NCI-H774 (cell line): ENCODE data around the gene DPP4.
"Not testable (repeated sequence)": the region's sequence is repeated elsewhere in the genome, so short reads cannot be mapped to it uniquely, and the experiment has no call there.

Experiments used
- DNase-seq: peaks from one replicate; lab custom pipeline; 2025; lab: John Stamatoyannopoulos, UW

The DPP4 gene

DNA sequence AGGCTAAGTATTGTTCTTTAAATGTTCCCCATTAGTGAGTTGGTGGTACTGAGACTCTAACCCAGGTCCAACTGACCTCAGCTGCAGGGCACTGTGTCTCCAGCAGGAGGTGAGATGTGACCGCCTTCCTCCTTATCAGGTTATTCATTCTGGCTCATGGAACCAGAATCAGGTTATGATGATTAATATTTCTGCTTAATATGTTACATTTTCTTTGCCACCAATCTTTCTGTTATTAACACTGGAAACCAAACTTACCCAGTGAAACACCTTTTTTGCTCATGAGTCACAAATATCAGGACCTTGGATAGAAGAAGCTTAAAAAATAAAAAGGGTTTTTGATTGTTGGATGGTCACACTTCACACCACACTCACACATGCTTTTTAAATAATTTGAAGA is 85.4 kb downstream of the DPP4 start:
- no peak for DNase-seq

DNA sequence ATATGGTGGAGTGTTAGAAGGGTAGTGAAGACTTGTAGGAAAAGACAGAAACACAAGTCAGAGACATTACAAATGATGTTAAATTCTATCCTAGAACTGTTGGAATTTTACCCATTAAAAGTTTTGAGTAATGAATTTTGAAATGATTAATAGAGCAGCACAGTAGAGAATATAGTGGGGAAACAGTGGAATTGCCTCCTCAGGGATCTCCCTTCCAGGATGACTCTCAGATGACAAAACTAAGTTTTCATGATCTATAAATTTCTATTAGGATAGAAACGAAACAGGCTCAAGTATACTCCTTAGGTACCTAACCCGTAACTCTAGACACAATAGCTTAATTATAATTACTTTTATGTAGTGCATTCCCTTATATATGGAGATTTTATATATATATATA is 86.7 kb downstream of the DPP4 start:
- no peak for DNase-seq

DNA sequence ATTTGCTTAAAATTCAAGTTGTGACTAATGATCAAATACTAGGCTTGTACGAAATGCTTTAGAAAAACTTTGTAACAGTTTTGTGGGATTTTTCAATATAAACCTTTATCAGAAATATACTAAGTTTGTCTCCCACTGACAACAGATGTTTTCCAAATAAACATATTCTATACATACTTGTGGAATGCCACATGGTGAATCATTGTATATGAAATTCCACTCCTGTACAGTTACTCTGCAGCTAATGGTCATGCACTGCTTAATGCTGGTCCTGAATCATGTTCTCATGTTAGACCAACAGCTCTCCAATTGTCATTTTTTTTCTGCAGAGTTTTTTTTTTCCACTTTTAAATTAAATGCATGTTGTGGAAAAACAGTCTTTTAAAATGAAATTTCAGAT is 90.1 kb downstream of the DPP4 start:
- no peak for DNase-seq

DNA sequence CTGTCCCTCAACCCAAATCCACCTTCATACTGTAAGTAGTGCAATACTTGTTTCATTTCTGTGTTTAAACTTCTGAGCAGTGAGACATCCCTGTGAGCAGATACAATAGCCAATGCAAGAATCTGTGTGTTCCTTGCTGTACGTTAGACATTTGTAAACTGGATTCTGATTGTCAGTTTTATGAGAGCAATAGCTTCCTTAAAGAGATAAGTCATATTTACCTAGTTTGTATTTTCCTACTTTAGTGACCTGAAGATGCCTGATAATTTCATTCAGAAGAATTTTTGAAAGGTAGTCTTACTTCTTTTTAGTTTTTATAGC is 90.7 kb downstream of the DPP4 start:
- no peak for DNase-seq

DNA sequence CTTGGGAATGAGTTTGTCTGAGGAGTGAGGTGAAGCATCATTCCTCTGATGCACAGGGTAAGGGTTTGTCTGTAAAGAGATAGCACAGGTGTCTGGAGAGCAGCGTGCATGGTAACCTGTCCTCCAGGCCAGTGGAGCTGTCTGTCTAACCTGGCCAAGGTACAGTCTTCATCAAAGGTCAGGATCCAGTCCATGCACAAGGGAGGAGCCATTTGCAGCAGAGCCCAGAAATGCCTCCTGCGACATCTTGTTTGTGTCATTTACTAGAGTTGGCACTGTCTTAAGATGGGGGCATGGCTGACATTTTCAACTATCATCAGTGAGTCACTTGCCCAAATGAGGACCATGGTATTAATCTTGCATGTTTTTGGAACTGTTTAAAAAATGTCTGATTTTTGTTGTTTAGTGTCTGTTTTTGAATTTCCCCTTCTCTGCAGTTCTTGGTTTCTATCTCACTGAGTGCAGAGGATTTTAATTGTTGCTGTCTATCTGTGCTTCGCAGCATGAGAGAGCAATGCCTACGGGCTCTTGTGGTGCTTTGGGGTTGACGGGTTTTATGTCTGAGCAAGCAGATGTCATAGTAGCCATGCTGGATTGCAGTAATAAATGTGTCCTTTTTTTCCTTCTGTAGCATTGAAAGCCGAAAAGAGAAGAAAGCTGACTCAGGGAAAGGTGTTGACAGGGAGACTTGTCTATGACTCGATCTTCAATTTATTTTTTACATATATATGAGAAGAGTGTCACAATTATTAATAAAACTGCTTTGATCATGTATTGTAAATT is 91.3 kb downstream of the DPP4 start:
- DNase-seq, result no peak

DNA sequence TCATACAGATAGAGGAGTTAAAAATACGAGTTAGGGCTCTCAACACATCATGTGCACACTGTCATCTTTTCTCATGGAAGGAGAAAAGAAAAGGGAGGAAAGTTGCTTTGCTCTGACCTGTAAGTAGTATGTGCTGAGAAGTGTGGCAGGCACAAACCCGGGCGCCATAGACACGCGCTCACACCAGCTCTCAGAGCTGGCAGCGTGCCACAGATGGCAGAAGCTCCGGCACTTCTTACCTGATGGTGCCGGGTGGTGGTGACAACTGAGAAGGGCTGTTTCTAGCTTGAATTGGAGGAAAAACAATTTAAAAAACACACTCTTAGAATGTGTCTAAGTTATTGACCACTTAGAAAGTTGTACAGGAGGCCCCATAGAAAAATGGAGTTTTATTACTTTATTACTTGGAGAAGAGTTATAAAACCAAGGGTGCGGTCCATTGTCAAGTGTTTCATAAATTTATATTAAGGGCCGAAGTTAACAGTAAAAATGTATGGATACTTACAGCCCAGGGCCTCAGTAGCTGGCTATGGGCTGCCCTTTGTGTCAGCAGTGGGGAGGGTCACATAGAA is 92.2 kb downstream of the DPP4 start:
- DNase-seq, result no peak

DNA sequence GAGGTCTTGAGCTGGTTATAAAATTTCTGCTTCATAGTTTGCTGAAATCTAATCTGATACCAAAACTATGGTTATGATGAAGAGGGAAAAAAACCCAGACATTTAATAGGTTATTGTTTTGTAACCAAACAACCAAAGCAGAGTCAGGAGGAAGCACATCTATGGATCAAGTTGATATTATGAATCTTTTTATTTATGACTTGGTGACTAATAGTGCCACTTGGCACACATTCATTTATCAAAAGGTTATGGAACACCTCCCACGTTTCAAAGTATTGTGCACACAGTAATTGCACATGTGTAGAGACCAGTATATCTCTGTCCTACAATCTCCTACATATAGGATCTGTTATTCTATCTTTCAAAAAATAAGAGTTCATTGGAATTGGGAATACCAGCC is 93.0 kb downstream of the DPP4 start:
- DNase-seq, result no peak

DNA sequence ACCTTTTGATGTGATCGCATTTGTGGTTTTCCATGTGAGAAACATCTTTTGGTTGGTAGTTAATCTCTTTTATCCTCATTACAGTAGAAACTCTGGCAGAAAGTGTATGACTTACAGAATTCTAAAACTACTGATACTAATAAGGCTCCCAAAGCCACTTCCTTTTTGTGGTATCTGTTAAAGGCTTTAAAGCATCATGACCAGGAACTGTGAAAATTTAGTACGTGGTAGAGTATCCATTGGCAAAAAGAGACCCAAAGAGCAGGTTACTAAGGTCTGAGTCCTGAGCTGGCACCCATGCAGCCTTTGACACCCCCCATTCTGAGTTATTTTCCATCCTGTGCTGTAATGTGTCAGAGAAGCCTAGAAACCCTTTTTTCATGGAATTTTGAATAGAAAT is 94.5 kb downstream of the DPP4 start:
- DNase-seq, result no peak

DNA sequence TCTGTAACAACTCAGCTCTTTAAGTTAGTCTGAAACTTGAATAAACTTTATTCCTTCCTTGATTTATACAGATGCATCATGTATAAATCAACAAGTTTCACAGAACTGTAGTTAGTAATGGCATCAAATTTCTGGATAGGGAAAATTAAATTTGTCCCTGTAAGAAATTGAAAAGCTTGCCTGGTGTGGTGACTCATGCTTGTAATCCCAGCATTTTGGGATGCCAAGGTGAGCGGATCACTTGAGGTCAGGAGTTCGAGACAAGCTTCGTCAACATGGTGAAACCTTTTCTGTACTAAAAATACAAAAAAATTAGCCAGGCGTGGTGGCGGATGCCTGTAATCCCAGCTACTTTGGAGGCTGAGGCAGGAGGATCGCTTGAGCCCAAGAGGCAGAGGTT is 96.1 kb downstream of the DPP4 start:
- DNase-seq, result not testable (repeated sequence)

DNA sequence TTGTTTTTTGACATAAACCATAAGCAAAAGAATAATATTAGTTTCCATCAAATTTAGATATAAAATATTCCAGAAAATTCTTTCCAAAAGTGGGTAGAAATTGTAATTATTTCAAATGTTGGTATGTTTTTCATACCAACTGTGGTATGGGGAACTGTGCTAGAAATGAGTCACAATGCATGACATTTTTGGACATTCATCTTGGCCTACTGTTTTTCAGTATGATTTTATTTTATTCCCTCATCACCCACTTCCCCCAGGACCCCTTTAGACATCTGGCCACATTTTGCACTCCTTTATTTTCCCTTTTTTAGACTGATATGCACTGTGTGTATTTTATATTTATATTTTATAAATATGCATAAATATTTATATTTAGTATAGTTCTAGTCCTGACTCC is 97.1 kb downstream of the DPP4 start:
- DNase-seq, result no peak

DNA sequence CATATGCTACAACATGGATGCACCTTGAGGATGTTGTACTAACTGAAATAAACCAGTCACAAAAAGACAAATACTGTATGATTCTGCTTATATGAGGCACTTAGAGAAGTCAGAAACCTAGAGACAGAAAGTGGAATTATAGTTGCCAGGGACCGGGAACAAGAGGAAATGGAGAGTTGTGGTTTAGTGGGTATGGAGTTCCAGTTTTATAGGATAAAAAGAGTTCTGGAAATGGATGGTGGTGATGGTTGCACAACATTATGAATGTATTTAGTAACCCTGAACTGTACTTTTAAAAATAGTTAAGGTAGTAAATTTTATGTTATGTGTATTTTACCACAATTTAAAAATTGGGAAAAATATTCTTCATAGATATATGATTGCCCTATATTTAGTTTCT is 97.7 kb downstream of the DPP4 start:
- DNase-seq, result no peak

DNA sequence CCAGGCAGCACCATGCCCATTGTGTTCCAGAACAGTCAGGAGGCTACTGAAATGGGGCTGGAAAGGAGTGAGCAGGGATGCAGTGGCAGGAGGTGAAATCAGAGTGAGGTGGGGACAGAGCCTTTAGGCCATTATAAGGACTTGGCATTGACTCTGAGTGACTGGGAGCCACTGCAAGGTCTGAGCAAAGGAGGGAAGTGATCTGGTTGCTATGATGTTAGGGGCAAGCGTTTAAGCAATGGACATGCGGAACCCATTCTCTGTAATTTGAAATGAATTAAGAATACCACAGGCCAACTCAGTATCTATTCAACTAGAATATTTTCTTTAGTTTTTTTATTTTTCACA is 98.2 kb downstream of the DPP4 start:
- DNase-seq, result no peak

DNA sequence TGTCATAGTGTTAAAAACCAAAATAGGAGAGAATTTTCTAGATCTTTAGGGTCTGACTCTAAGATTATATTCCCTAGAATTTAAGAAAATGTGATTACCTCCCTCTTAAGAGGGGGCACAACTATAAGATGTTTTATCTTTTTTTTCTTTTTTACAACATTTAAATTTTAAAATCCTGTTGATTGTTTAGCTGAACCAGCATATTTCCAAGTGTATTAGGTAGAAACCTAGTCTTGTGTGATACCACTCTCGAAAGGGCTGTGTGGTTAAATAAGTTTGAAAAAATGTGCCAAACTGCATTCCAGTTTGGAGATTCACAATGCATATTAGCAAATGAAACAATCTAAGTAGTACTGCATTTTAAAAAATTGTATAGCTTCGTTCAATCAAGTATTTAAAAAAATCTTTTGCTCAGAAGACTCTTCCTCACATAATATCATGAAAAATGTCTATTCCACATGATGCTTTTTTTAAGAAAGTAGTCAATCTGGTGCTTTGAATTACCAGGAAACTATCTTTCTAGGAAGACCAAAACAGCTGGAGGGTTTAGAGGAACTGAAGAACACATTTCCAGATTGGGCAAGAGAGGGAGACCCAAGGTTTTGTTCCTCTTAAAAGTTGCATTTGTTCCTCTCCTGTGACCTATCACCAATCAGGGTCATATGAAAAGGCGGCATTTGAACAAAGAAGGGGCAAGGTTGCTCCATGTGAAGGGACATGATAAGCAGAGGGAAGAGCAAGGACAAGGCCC is 98.8 kb downstream of the DPP4 start:
- no peak for DNase-seq

DNA sequence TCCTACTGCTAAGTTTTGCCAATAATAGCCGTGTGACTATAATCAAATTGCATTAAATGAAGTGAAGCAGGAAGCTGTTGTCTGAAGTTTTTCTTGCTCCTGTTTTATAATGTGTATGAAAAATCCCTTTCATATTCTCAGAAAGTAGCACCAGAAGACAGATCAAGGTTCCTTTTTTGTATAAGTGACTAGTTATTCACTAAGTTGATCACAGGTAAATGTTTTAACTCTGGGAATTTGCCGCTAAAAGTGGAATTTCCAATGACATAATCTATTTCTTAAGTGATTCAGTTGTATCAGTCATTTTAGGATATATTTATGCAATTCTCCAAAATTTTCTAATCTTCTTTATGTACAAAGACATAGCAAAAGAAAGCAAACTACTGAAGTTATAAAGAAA is 99.6 kb downstream of the DPP4 start:
- DNase-seq, result no peak

DNA sequence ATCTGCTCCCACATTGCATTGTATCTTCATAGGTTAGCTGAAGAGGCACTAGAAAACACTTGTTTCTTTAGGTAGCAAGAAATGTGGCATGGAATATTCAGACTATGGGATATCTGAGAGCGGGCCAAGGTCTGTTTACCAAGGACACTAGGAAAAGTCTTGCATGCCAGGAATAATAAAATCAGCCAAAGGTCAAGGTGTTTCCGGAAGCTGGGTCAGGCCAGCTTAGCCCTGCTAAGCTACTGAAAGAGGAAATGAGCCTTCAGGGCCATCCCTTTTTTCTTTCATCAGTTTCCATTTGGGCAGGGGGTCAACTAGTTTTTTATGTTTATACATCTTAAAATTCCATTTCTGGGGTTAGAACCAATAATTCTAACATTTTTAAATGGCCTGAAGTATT is 101.1 kb downstream of the DPP4 start:
- DNase-seq, result no peak

DNA sequence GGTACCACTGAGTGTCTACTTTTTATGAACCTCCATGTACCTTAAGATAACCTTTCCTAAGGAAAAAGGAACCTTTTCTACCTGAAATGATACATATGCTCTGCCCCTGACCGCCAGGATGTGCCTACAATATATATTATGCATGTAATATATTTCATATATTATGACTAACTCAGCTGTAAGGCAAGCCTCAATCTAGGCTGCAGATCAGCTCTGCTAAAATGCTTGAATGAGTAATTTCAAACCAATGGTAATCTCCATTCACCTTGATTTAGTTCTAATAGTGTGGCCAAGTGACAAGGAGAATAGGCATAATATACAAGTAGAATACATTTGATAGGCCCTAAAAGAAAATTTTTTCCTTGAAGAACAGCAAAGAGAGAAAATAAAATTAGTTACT is 101.8 kb downstream of the DPP4 start:
- no peak for DNase-seq

DNA sequence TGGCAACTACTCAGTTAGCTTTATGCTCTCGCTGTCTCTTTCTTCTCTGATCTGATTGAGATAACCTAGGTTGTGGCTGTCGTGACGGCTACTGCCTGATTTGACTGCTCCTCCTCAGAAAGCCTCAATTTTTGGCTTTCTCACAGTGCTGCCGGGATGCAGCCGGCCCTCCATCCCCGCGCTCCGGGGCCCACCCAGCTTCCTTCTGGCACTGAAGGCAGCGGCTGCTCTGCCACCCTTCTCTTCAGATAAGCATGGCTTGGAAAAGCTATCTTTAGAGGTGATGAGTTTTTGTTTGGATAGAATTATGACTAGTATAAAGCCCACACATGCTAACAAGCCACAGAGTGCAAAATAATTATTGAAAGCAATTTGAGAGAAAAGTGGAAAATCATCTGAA is 102.5 kb downstream of the DPP4 start:
- no peak for DNase-seq

DNA sequence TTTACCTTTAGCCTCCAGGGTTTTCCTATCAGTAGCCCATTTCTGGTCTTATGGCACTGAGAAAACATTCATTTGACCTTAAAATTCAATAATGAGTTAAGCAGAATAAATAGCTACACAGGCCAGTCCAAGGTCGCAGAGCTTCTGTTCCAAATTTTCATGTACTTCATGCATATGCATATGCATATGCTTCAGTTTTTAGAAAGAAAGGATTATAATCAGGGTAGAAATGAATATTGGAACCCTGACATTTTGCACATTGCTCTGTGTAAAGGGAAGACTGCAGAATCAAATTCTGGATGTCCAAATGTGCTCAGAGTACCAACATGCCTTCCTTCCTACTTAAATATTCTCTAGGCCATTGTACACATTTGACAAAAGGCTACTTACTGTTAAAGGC is 104.9 kb downstream of the DPP4 start:
- no peak for DNase-seq

DNA sequence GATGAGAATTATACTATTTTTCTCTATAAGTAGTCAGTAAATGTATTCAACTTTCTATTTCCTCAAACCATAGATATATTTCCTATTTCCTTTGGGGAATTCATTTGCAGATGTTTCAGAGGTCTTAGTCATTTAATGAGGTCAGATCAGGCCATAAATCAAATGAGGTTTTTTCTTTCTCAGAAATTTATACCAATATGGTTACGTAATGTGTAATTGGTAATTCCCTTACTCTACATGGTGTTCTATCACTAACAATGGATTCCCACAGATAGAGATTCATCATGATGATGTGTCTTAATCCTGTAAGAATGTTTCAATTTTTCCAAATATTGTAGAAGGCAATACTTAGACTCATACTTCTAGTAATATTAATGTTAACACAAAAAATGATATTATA is 108.0 kb downstream of the DPP4 start:
- no peak for DNase-seq

DNA sequence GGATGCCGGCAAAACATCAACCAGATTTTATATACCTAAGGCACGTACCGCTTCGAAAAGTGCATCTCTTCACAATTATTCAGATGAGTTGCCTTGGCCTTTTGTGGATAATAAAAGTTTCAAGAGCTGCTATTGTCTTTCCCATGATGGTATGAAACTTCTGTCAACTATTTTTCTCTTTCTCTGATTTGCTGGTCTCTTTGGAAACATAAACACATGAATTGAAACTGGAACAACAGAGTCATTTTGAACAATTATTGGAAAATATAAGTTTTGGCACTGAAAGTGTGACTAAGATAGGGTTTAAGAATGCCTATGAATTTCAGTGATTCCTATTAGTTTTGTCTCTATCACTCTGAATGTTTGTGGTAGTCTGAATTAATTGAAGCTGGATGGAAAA is 109.9 kb downstream of the DPP4 start:
- DNase-seq, result no peak

DNA sequence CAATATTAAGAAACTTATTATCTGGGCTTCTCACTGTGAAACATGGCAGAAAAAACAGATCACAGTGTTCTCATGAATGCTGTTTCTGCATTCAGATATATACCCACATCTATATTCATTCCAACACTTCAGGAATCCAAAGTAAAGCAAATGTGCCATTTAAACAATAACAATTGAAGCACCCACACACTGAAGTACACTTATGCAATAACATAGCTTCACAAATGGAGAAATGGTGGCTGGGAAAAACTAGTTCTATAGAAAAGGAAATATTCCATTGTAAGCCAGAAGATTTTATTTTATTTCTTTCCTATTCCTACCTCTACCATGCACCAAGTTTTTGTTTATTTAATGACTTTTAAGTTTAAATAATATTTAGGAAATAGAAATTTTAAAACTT is 111.9 kb downstream of the DPP4 start:
- no peak for DNase-seq

DNA sequence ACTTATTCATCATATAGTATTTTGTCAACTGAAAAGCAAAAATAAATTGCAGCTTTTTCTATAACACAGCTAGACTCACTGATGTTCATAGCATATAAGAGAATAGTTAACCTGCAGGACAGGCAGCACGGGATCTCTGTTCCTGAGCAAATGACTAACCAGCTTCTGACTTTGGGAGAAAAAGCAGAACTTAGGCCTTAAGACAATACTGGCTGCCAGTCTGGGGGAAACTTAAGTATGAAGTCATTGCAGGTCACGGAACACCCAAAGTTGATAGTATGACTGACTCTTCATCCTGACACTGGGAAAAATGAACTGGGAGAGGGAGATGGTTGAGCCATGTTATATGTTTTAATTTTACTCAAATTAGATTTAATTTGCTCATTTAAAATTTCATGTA is 113.0 kb downstream of the DPP4 start:
- DNase-seq, result no peak

DNA sequence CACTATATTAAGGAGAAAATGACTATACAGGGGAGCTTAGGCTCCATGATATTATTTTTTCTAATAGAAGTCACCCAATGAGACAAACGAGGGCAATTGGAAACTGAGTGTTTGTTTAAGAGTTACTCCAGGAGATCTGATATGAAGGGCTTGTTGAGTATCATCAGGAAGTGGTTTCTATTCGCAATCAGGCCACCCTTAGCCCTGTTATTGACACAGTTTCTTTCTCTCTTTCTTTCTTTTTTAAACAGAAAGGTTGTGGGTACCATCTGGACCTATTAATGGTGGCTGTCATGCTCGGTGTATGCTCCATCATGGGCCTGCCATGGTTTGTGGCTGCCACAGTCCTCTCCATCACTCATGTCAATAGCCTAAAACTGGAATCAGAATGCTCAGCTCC is 117.3 kb downstream of the DPP4 start:
- no peak for DNase-seq

DNA sequence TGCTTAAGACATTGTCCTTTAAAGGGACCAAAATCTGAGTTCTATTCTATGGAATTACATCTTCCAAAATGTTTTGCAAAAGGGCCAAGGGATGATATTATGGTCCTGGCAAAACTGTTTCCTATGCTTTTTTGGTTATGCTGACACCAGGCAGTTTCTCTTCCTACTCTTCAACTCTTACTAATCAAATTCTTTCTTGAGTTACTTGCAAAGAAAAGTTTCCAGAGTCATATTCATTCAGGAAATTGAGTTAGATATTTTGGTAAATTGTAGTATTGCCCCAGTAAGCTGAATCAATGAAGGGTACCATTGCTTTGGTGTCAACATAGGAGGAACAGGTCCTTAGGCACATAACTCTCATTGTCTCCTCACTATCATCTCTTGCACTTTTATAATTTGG is 118.8 kb downstream of the DPP4 start:
- DNase-seq, result no peak
